Lower leg skin (tissue), 4 donors: ENCODE results near the gene FOSL2. TPM values are rescaled to one million over a fixed set of nuclear protein-coding genes. Genes with fewer than 3 reads are reported as not detected.

ENCODE experiments used
- DNase-seq, 2 donors: peaks; one replicate each; pipeline ENCODE4 v3.0.0-alpha.2; 2019; ENCODE audit warnings: low spot score in 2 of 2
- H3K4me3 ChIP-seq: fragments of 200-600 bp; sonication (generic); 2 replicates; pipeline ENCODE4 v1.5.1; 2017; ENCODE audit warnings: mild to moderate bottlenecking, low read depth; ENCODE audit not compliant: poor library complexity, severe bottlenecking
- POLR2A ChIP-seq, 2 donors: fragments of 450-650 bp; IDR thresholded peaks; one replicate each; pipeline ENCODE4 v1.6.1; 2016 to 2017; ENCODE audit warnings: antibody characterized with exemption in 2 of 2, mild to moderate bottlenecking in 1 of 2, moderate library complexity in 1 of 2
- WGBS, 2 donors: methylation state at CpG; one replicate each; pipeline ENCODE4 v1.1.5; 2018; 5-methylcytosine and 5-hydroxymethylcytosine counted together
- intact Hi-C: fragments of 100-400 bp; cut with DNase I; formaldehyde crosslinking; loops from one replicate; pipeline ENCODE4 v1.15.0; 2023; ENCODE audit warnings: low total_unique reads
- total RNA-seq, 4 donors: library from RNA; depleted of rRNA; stranded (reverse); fragments of >200 nt; gene quantifications; one replicate each; pipeline ENCODE4 v1.1.0, GENCODE V29; 2016
- TF ChIP-seq, protein P1 (sequence below), 3 donors: fragments of 450-650 bp; IDR thresholded peaks; one replicate each; pipeline ENCODE4 v1.5.1; 2016; ENCODE audit warnings: antibody characterized with exemption in 3 of 3, mild to moderate bottlenecking in 3 of 3, moderate library complexity in 2 of 3

FOSL2 gene
- total RNA-seq, 4 donors from 2014 or later = 189 to 423 (median 301) TPM

- H3K4me3 ChIP-seq = no peak overlapping the region
- intact Hi-C loops = no loop called here
- DNase-seq = no peak
- TF ChIP-seq POLR2A (IDR thresholded peaks at IDR 0.05) = no peak
- TF ChIP-seq, protein P1, sequence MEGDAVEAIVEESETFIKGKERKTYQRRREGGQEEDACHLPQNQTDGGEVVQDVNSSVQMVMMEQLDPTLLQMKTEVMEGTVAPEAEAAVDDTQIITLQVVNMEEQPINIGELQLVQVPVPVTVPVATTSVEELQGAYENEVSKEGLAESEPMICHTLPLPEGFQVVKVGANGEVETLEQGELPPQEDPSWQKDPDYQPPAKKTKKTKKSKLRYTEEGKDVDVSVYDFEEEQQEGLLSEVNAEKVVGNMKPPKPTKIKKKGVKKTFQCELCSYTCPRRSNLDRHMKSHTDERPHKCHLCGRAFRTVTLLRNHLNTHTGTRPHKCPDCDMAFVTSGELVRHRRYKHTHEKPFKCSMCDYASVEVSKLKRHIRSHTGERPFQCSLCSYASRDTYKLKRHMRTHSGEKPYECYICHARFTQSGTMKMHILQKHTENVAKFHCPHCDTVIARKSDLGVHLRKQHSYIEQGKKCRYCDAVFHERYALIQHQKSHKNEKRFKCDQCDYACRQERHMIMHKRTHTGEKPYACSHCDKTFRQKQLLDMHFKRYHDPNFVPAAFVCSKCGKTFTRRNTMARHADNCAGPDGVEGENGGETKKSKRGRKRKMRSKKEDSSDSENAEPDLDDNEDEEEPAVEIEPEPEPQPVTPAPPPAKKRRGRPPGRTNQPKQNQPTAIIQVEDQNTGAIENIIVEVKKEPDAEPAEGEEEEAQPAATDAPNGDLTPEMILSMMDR (IDR thresholded peaks at IDR 0.05) = no peak
- WGBS, 2 donors = 44 to 46% methylated on average over 8 of the region's 8 CpGs
Observed at GRCh38 chr2:28447943-28448792, 55.5 kb downstream of the FOSL2 start.

DNA sequence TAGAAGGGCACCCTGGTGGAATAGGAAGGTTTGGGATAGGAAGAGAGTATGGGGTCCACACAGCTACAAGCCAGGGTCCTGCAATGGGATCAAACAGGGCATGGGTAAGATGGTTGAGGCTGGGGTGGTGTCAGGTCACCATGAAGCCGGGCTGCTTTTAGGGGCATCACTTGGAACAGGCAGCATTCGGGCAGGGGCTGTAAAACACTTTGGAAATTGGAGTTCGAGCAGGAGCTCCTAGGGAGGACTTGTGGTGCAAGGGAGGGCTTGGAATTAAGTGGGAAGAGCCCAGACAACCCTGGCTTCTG lies 56.1 kb downstream of the FOSL2 start:
- WGBS, 2 donors = 88 to 97% methylated on average over 3 of the region's 3 CpGs
- intact Hi-C loops = no loop called here
- TF ChIP-seq, protein P1 (IDR thresholded peaks at IDR 0.05) = no peak
- no peak for TF ChIP-seq POLR2A (IDR thresholded peaks at IDR 0.05)
- no peak overlapping the region for H3K4me3 ChIP-seq
- DNase-seq = no peak

GRCh38 chr2:28449126-28449487 lies 56.4 kb downstream of the FOSL2 start:
- H3K4me3 ChIP-seq = no peak overlapping the region
- no peak for DNase-seq
- no peak for TF ChIP-seq POLR2A (IDR thresholded peaks at IDR 0.05)
- TF ChIP-seq, protein P1 (IDR thresholded peaks at IDR 0.05) = no peak
- WGBS, 2 donors = 77 to 86% methylated on average over 6 of the region's 6 CpGs
- intact Hi-C loops = no loop called here

DNA sequence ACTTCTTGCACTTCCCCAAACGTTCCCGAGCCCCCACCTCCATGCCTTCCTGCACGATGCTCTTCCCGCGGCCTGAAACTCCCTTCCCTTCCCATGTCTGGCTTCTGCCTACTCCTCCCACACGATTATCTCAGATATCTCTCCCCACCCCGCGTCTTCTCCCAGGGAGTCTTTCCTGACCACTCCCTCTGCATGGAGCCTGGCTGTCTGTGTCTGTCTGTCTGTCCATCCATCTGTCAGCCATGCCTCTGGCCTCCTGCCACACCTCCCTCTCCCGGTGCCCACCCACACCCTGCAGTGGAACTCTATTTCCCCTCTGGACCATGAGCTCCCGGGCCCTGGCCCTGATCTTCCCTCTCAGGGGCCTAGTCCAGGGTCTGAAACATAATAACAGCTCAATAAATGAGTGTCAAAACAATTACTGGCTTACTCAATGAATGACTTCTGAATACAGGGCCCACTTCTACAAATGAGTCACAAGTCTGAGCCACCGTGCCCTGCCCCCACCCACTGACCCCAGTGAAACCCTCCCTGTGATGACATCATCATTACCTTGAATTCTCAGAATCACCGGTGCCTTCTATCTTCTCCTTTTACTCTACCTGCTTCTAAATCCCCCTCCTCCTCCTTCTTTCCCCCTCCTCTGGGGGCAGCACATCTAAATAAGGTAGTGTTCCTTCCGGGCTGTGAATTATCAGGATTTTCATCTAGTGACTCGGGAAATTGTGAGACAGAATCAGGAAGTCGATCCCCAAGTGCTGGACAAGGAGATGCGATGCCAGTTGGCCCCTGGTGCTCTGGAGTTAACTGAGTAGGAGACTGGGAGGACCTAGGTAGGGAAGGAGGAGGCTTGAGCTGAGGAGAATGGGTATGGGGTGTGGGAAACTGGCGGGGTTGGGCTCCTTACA lies 57.1 kb downstream of the FOSL2 start:
- H3K4me3 ChIP-seq = no peak overlapping the region
- DNase-seq = no peak
- intact Hi-C loops = loop anchor here (10.0 kb wide), 1 partner anchor 695 kb away; no protein-coding TSS in a partner anchor
- WGBS, 2 donors = 35 to 38% methylated on average over 17 of the region's 17 CpGs
- TF ChIP-seq POLR2A (IDR thresholded peaks at IDR 0.05) = no peak
- TF ChIP-seq, protein P1 (IDR thresholded peaks at IDR 0.05) = no peak

DNA sequence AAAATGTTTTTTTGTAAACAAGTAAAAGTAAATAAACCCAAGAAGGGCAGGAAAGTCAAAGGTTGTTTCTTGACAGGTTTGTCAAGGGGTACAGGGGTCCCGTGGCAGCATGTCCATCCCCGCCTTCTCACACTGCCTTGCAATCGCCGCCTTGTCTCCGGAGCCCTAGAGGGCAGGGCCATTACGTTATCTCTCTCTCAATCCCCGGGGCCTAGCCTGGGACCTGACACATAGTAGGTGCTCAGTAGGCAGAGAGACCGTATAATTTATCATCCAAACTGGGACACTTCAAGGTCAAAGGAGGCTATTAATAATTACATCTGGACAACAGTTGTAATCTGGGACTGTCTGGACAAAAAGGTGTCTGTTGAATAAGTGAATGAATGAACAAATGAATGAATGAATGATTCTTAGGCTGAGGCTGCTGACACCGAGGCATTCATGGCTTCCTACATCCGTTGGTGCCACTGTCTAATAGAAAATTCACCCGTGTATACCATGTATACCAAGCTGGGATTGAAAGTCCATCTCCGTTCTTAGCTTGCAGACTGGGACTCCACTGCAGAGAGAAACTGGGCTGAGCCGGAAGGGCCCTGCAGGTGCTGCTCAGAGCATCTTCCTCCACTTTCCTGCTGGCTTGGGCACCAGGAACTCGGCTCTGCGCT lies 58.4 kb downstream of the FOSL2 start:
- intact Hi-C loops = loop anchor here (10.0 kb wide), 1 partner anchor 696 kb away; no protein-coding TSS in a partner anchor
- TF ChIP-seq POLR2A (IDR thresholded peaks at IDR 0.05) = no peak
- TF ChIP-seq, protein P1 (IDR thresholded peaks at IDR 0.05) = no peak
- H3K4me3 ChIP-seq = no peak overlapping the region
- WGBS, 2 donors = 87 to 92% methylated on average over 15 of the region's 15 CpGs
- DNase-seq = no peak
